Trophoblast cell (in vitro differentiated cells and primary cell): ENCODE data around the gene PRSS3.
"Not testable (repeated sequence)": the region's sequence is repeated elsewhere in the genome, so short reads cannot be mapped to it uniquely, and the experiment has no call there.

Source experiments
- DNase-seq, 2 donors: peaks; one replicate each; pipeline ENCODE4 v3.0.0-alpha.2; 2016
- H2AFZ ChIP-seq: 2 replicates; pipeline ENCODE4 v1.6.1; 2013; ENCODE audit warnings: low read length, moderate library complexity, mild to moderate bottlenecking; ENCODE audit not compliant: insufficient read depth, poor library complexity
- H2AK5ac ChIP-seq: 2 replicates; pipeline ENCODE4 v1.6.1; 2013; ENCODE audit warnings: mild to moderate bottlenecking, low read length
- H2BK120ac ChIP-seq: 2 replicates; pipeline ENCODE4 v1.6.1; 2013; ENCODE audit warnings: low read length, mild to moderate bottlenecking, moderate library complexity; ENCODE audit not compliant: insufficient read depth, poor library complexity
- H2BK12ac ChIP-seq: 2 replicates; pipeline ENCODE4 v1.6.1; 2013; ENCODE audit warnings: mild to moderate bottlenecking, low read length, moderate library complexity
- H2BK5ac ChIP-seq: 2 replicates; pipeline ENCODE4 v1.6.1; 2013; ENCODE audit warnings: low read length, low read depth, moderate library complexity, mild to moderate bottlenecking; ENCODE audit not compliant: poor library complexity
- H3K14ac ChIP-seq: 2 replicates; pipeline ENCODE4 v1.6.1; 2013; ENCODE audit warnings: mild to moderate bottlenecking, low read length
- H3K18ac ChIP-seq: 2 replicates; pipeline ENCODE4 v1.6.1; 2013; ENCODE audit warnings: mild to moderate bottlenecking, low read length
- H3K23ac ChIP-seq: 2 replicates; pipeline ENCODE4 v1.6.1; 2013; ENCODE audit warnings: low read length
- H3K27ac ChIP-seq: 2 replicates; pipeline ENCODE4 v1.5.1; 2013; ENCODE audit warnings: low read depth, mild to moderate bottlenecking, inconsistent platforms, low read length, moderate library complexity
- H3K27me3 ChIP-seq: 2 replicates; pipeline ENCODE4 v1.6.1; 2013; ENCODE audit warnings: inconsistent platforms, mild to moderate bottlenecking, low read length, moderate library complexity; ENCODE audit not compliant: insufficient read depth
- H3K36me3 ChIP-seq, 2 experiments: 1 replicate in 1 of 2; 2 replicates in 1 of 2; pipeline ENCODE4 v1.6.1; 2013; ENCODE audit warnings: low read length in 2 of 2, mild to moderate bottlenecking in 2 of 2, moderate library complexity in 1 of 2; ENCODE audit not compliant: insufficient read depth in 2 of 2, control insufficient read depth in 1 of 2
- H3K4ac ChIP-seq: 2 replicates; pipeline ENCODE4 v1.6.1; 2013; ENCODE audit warnings: low read depth, mild to moderate bottlenecking, low read length, moderate library complexity
- H3K4me1 ChIP-seq, 2 experiments: 1 replicate in 1 of 2; 2 replicates in 1 of 2; pipeline ENCODE4 v1.6.1; 2013; ENCODE audit warnings: low read length in 2 of 2, mild to moderate bottlenecking in 2 of 2, moderate library complexity in 1 of 2; ENCODE audit not compliant: insufficient read depth in 2 of 2, control insufficient read depth in 1 of 2
- H3K4me2 ChIP-seq: 2 replicates; pipeline ENCODE4 v1.6.1; 2013; ENCODE audit warnings: inconsistent platforms, mild to moderate bottlenecking, low read length, moderate library complexity
- H3K4me3 ChIP-seq: 2 replicates; pipeline ENCODE4 v1.5.1; 2013; ENCODE audit warnings: mild to moderate bottlenecking, low read depth, low read length, inconsistent platforms
- H3K79me1 ChIP-seq: one replicate; pipeline ENCODE4 v1.6.1; 2013; ENCODE audit warnings: low read length
- H3K79me2 ChIP-seq: 2 replicates; pipeline ENCODE4 v1.6.1; 2013; ENCODE audit warnings: low read length, mild to moderate bottlenecking; ENCODE audit not compliant: control insufficient read depth, insufficient read depth, poor library complexity
- H3K9ac ChIP-seq: 2 replicates; pipeline ENCODE4 v1.6.1; 2013; ENCODE audit warnings: mild to moderate bottlenecking, low read length
- H3K9me3 ChIP-seq: 2 replicates; pipeline ENCODE4 v1.6.1; 2013; ENCODE audit warnings: low read depth, mild to moderate bottlenecking, control low read depth, inconsistent platforms, low read length; ENCODE audit not compliant: insufficient read depth
- H4K12ac ChIP-seq: 2 replicates; pipeline ENCODE4 v1.6.1; 2013; ENCODE audit warnings: low read depth, mild to moderate bottlenecking, low read length, moderate library complexity
- H4K8ac ChIP-seq: 2 replicates; pipeline ENCODE4 v1.6.1; 2013; ENCODE audit warnings: low read depth, mild to moderate bottlenecking, low read length, moderate library complexity
- H4K91ac ChIP-seq: one replicate; pipeline ENCODE4 v1.6.1; 2013; ENCODE audit warnings: low read depth, mild to moderate bottlenecking, low read length, moderate library complexity
- WGBS: extraction: QIAGEN DNeasy Blood & Tissue Kit; methylation state at CpG from one replicate; pipeline ENCODE4 v1.1.7; 2013; ENCODE audit warnings: missing lambda C conversion rate; ENCODE audit not compliant: insufficient read length, insufficient coverage; ENCODE audit errors: extremely low coverage; 5-methylcytosine and 5-hydroxymethylcytosine counted together

The PRSS3 gene

DNA sequence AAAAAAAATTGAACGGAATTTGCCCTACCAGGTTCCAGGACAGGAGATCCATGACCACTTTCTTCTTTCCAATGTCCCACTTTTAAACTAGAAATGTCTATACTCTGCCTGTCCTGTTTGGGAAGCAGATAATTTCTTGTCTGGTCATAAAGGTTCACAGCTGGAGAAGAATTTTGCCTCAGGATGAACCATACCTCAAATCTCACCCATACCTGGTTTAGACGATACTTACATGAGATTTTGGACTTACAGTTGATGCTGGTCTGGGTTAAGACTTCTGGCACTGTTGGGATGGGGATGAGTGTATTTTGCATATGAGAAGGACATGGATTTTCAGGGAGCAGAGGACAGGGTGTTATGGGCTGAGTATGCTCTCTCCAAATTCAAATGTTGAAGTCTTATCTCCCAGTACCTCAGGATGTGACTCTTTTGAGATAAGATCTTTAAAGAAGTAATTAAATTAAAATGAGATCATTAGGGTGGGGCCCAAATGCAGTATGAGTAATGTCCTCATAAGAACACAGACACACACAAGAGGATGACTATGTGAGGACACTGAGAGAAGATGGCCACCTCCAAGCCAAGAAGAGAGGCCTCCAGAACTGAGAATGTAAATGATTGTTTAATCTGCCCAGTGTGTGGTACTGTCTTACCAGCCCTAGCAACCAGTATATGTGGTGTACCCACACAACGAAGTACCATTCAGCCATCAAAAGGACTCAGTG lies 25.0 kb upstream of the PRSS3 start:
- H3K27me3 ChIP-seq, H2BK120ac ChIP-seq, H3K36me3 ChIP-seq, H4K8ac ChIP-seq, H3K4ac ChIP-seq, H3K18ac ChIP-seq, H3K14ac ChIP-seq, H3K79me1 ChIP-seq, H3K9ac ChIP-seq, H3K4me2 ChIP-seq, H4K12ac ChIP-seq, H2BK5ac ChIP-seq, H3K4me3 ChIP-seq, H3K79me2 ChIP-seq, H4K91ac ChIP-seq, H3K9me3 ChIP-seq, H3K23ac ChIP-seq, H2BK12ac ChIP-seq, H3K27ac ChIP-seq, H2AFZ ChIP-seq, H3K4me1 ChIP-seq, H2AK5ac ChIP-seq: not testable (repeated sequence)
- peak; percentile 51 to 91 for DNase-seq
- WGBS, result no CpG with 5 or more reads among the region's 3 CpGs

- H2BK120ac ChIP-seq, H3K18ac ChIP-seq, H2BK5ac ChIP-seq, H3K23ac ChIP-seq, H3K4me2 ChIP-seq, H3K4me1 ChIP-seq, H3K4ac ChIP-seq, H4K91ac ChIP-seq, H4K12ac ChIP-seq, H3K27me3 ChIP-seq, H2AK5ac ChIP-seq, H3K36me3 ChIP-seq, H3K79me1 ChIP-seq, H3K14ac ChIP-seq, H4K8ac ChIP-seq, H3K9me3 ChIP-seq, H3K9ac ChIP-seq, H3K79me2 ChIP-seq, H3K27ac ChIP-seq, H3K4me3 ChIP-seq, H2BK12ac ChIP-seq, DNase-seq, H2AFZ ChIP-seq: not testable (repeated sequence)
Measured at GRCh38 chr9:33773135-33773534, 22.2 kb upstream of the PRSS3 start.

DNA sequence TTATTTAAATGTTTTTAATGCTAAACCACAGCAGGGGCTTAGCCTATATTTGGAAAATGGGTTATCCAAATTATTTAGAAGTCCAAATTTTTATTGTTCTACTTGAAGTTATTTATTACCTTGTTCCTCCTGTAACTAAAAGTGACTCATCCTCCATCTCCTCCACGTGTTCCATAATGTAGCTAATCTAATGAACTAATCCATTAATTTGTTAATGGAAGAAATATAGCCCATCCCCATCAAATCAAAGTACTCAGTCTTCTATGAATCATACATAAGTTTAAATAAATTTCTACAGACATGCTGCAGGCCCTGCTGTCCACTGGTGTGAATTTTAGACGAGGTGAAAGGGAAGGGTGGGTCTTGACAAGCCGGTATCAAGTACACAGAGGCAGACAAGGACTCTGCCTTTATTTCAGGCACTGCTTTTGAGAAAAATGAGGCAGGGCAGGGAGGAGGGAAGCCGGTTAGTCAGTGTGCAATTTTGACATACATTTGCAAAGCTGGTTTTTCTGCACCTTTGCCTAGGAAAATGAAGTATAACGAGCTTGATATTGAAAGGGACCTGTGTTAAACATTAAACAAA lies 21.2 kb upstream of the PRSS3 start:
- H3K4me2 ChIP-seq, H3K79me2 ChIP-seq, H3K79me1 ChIP-seq, H3K36me3 ChIP-seq, H3K23ac ChIP-seq, H3K27me3 ChIP-seq, H2BK120ac ChIP-seq, H3K9ac ChIP-seq, H3K4me1 ChIP-seq, H2AFZ ChIP-seq, H2BK12ac ChIP-seq, H4K91ac ChIP-seq, H4K12ac ChIP-seq, H4K8ac ChIP-seq, H3K18ac ChIP-seq, H2BK5ac ChIP-seq, H3K14ac ChIP-seq, H3K27ac ChIP-seq, H3K9me3 ChIP-seq, H3K4me3 ChIP-seq, H3K4ac ChIP-seq, H2AK5ac ChIP-seq: not testable (repeated sequence)
- WGBS, result no CpG with 5 or more reads among the region's 5 CpGs
- DNase-seq, result peak; percentile 67 to 83

- no peak overlapping the region for H4K12ac ChIP-seq
- no peaks in the 10 kb centered on the region for H3K36me3 ChIP-seq
- no peak overlapping the region for H2AFZ ChIP-seq
Measured at GRCh38 chr9:33776578-33776977, 18.8 kb upstream of the PRSS3 start.

More at GRCh38 chr9:33776578-33776977, 18.8 kb upstream of the PRSS3 start:
- no peak overlapping the region for H3K14ac ChIP-seq
- H3K4me2 ChIP-seq, result no peak overlapping the region
- H3K9me3 ChIP-seq, result no peaks in the 10 kb centered on the region
- H3K79me2 ChIP-seq, result no peaks in the 10 kb centered on the region
- H3K79me1 ChIP-seq, result no peaks in the 10 kb centered on the region
- H3K4me1 ChIP-seq, result no peaks in the 10 kb centered on the region
- no peak overlapping the region for H2BK120ac ChIP-seq
- H4K91ac ChIP-seq, result no peak overlapping the region
- no peak for DNase-seq
- no peak overlapping the region for H4K8ac ChIP-seq
- no peak overlapping the region for H3K27ac ChIP-seq
- no peak overlapping the region for H2BK12ac ChIP-seq
- no peak overlapping the region for H3K4ac ChIP-seq
- H2AK5ac ChIP-seq, result no peak overlapping the region
- no peak overlapping the region for H3K23ac ChIP-seq
- H3K4me3 ChIP-seq, result no peak overlapping the region
- H2BK5ac ChIP-seq, result no peak overlapping the region
- H3K9ac ChIP-seq, result no peak overlapping the region
- no peaks in the 10 kb centered on the region for H3K27me3 ChIP-seq
- no peak overlapping the region for H3K18ac ChIP-seq
